8988T (cell line): ENCODE results near the gene SORCS2.

Source experiments
- DNase-seq: peaks from one replicate; pipeline ENCODE4 v3.0.0; 2011

SORCS2 gene

GRCh38 chr4:7500404-7500803 lies 308.1 kb downstream of the SORCS2 start:
- DNase-seq = no peak

GRCh38 chr4:7501314-7501713 lies 309.0 kb downstream of the SORCS2 start:
- DNase-seq = no peak

GRCh38 chr4:7501873-7502272 lies 309.5 kb downstream of the SORCS2 start:
- DNase-seq = no peak

GRCh38 chr4:7503559-7504249 lies 311.4 kb downstream of the SORCS2 start:
- DNase-seq = no peak

GRCh38 chr4:7505116-7505900 lies 313.0 kb downstream of the SORCS2 start:
- DNase-seq = no peak

- no peak for DNase-seq
Observed at GRCh38 chr4:7506119-7506518, 313.8 kb downstream of the SORCS2 start.

- DNase-seq = no peak
Observed at GRCh38 chr4:7506572-7506971, 314.2 kb downstream of the SORCS2 start.

- no peak for DNase-seq
Observed at GRCh38 chr4:7507381-7507780, 315.0 kb downstream of the SORCS2 start.

- DNase-seq = no peak
Observed at GRCh38 chr4:7510066-7510465, 317.7 kb downstream of the SORCS2 start.

- DNase-seq = no peak
Observed at GRCh38 chr4:7510538-7510937, 318.2 kb downstream of the SORCS2 start.

GRCh38 chr4:7511525-7511924 lies 319.2 kb downstream of the SORCS2 start:
- DNase-seq = no peak

GRCh38 chr4:7512428-7512827 lies 320.1 kb downstream of the SORCS2 start:
- no peak for DNase-seq

GRCh38 chr4:7512946-7513345 lies 320.6 kb downstream of the SORCS2 start:
- no peak for DNase-seq

GRCh38 chr4:7513671-7514070 lies 321.3 kb downstream of the SORCS2 start:
- no peak for DNase-seq

- DNase-seq = no peak
Observed at GRCh38 chr4:7514281-7514680, 321.9 kb downstream of the SORCS2 start.

- no peak for DNase-seq
Observed at GRCh38 chr4:7514789-7515188, 322.5 kb downstream of the SORCS2 start.

- no peak for DNase-seq
Observed at GRCh38 chr4:7515390-7515902, 323.1 kb downstream of the SORCS2 start.

- DNase-seq = no peak
Observed at GRCh38 chr4:7516096-7516772, 323.9 kb downstream of the SORCS2 start.

GRCh38 chr4:7516773-7517144 lies 324.4 kb downstream of the SORCS2 start:
- DNase-seq = no peak

GRCh38 chr4:7518871-7519637 lies 326.7 kb downstream of the SORCS2 start:
- no peak for DNase-seq

GRCh38 chr4:7519638-7520376 lies 327.5 kb downstream of the SORCS2 start:
- no peak for DNase-seq

- no peak for DNase-seq
Observed at GRCh38 chr4:7521666-7522065, 329.3 kb downstream of the SORCS2 start.
